ACC112 (cell line): ENCODE results near the gene KRT222.

Experiments
- H2AFZ ChIP-seq: fragments of 200-600 bp; sonication (generic); one replicate; pipeline ENCODE4 v1.6.0; 2017; ENCODE audit warnings: antibody characterized with exemption, low read length; ENCODE audit not compliant: unreplicated experiment
- H3K27ac ChIP-seq: fragments of 200-600 bp; sonication (generic); 2 replicates; pipeline ENCODE4 v1.5.1; 2014; ENCODE audit warnings: low read depth, mild to moderate bottlenecking, antibody characterized with exemption, low read length, moderate library complexity
- H3K27me3 ChIP-seq: fragments of 200-600 bp; sonication (generic); 2 replicates; pipeline ENCODE4 v1.6.1; 2014; ENCODE audit warnings: mild to moderate bottlenecking, antibody characterized with exemption, low read length, moderate library complexity, mixed read lengths; ENCODE audit not compliant: insufficient read depth
- H3K36me3 ChIP-seq: fragments of 200-600 bp; sonication (generic); 2 replicates; pipeline ENCODE4 v1.6.1; 2016; ENCODE audit warnings: mild to moderate bottlenecking, antibody characterized with exemption, low read length, moderate library complexity, mixed read lengths; ENCODE audit not compliant: insufficient read depth
- H3K4me1 ChIP-seq: fragments of 200-600 bp; sonication (generic); one replicate; pipeline ENCODE4 v1.6.1; 2016; ENCODE audit warnings: low read length, mixed read lengths; ENCODE audit not compliant: insufficient read depth, unreplicated experiment, control insufficient read depth
- H3K4me3 ChIP-seq: fragments of 200-600 bp; sonication (generic); 2 replicates; pipeline ENCODE4 v1.5.1; 2014; ENCODE audit warnings: mild to moderate bottlenecking, low read depth, low read length
- H3K79me2 ChIP-seq: fragments of 200-600 bp; sonication (generic); one replicate; pipeline ENCODE4 v1.6.0; 2016; ENCODE audit warnings: low read length; ENCODE audit not compliant: control insufficient read depth, unreplicated experiment, insufficient read depth

Gene KRT222

DNA sequence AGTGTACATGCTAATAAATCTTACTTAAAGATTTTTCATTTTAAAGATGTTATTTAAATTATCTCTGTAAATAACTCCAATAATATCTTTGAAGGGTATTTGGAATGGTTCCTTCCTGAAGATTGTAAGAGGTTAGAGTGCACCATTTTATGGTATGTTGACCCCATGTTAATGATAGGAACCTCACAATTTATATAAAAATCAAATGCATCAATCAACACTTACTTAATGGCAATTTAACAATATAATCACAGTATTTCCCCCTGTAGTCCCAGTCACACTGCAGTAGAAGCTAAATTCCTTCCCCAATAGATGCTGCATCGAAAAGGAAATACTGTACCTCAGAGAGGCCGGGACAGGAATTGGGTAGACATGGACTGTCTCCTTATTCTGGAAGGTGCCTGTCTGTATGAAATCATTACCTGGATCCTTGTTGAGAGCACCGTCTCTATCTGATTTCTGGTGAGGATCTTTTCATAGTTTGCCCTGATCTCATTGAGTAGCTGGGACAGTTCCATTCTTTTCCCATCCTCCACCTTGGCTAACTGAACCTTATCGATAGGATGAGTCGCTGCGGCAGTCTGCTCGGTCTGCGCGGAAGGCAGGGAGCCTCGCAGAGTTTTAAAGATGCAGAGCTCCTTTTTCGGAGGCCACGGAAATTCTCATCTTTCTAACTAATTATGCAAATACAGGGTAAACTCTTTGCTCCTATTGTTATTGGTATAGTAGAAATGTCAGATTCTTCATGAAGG lies at the start of gene KRT222:
Gene KRT222, minus strand, starts transcription at position 596 of the 752 bp plus-strand sequence. Its CDS starts 78 bp downstream, at position 518.
- Histone ChIP-seq H3K4me1 (no peaks in the 10 kb centered on the region), H3K36me3 (no peaks in the 10 kb centered on the region), H3K4me3 (peak within 1 kb of the TSS; percentile 73), H3K27ac (no peak within 1 kb of the TSS), H2AFZ (peak within 1 kb of the TSS; percentile 88), H3K27me3 (no peaks in the 10 kb centered on the region), H3K79me2 (no peaks in the 10 kb centered on the region)

DNA sequence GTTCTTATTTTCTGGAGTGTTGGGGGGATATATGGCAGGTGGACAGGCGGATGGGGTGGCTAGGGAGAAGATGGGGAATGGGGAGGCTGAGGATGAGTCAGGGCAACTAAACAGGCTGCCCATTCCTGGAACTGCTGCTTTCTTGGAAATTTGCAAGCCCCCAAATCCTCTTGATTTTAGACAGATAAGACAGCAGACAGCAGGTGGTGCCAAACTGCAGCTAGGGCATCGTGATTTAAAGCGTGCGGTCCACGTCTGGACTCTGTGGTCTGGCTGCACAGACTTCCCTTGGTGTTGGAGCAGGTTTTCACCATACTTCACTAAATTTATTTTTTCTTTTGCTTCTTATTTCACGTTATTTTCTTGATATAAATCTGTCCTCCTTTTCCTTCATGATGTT lies 49.5 kb upstream of the KRT222 start:
- no peak overlapping the region for H3K4me3 ChIP-seq
- no peaks in the 10 kb centered on the region for H3K36me3 ChIP-seq
- no peaks in the 10 kb centered on the region for H3K79me2 ChIP-seq

DNA sequence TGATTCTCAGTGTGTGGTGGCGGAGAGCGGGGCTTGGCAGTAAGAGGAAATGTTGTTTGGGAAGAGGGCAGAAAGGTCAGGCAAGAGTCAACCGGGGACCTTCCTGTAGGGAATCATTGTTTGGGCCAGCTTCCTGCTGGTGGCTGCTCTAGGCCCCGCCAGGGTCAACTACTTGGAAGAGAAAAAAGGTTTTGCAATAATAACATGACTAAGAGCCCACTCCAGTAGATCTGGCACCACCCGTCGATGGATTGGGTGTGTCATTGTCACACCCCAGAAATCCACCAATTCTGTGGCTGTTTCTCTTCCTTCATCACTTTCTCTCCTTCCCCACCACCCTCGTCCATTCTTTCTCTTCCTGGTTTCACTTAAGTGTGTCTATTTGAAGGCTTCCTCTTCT lies 42.8 kb upstream of the KRT222 start:
- H3K4me1 ChIP-seq: no peaks in the 10 kb centered on the region
- H3K4me3 ChIP-seq: no peak overlapping the region
- H3K27ac ChIP-seq: no peak overlapping the region
- H2AFZ ChIP-seq: no peak overlapping the region
- no peaks in the 10 kb centered on the region for H3K36me3 ChIP-seq
- H3K79me2 ChIP-seq: no peaks in the 10 kb centered on the region
- H3K27me3 ChIP-seq: no peaks in the 10 kb centered on the region

More for the DNA sequence above, 49.5 kb upstream of the KRT222 start:
- no peak overlapping the region for H2AFZ ChIP-seq
- no peaks in the 10 kb centered on the region for H3K4me1 ChIP-seq
- no peak overlapping the region for H3K27ac ChIP-seq
- H3K27me3 ChIP-seq: peaks cover 15% of the 10 kb centered on the region; the same call in 1 of the 2 replicates

DNA sequence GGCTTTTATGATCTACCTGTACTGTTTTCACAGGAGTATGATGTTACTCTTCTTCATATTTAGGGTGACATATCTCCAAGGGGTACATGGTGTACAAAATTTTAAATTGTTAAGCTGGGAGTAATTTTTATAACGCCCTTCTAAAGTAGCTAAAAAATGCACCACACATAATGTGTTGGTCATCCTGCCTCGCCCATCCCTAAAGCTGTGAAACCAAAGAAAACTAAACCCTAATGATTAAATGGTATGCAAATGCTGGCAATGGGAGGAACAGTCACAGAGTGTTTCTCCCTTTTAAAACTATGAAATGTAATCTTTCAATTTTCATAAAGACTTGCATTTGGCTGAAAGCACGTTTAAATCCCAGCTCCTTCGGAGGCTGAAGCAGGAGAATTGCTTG lies 40.6 kb upstream of the KRT222 start:
- Histone ChIP-seq H3K4me3 (no peak overlapping the region), H3K27ac (no peak overlapping the region), H3K79me2 (no peaks in the 10 kb centered on the region), H3K27me3 (no peaks in the 10 kb centered on the region), H3K36me3 (no peaks in the 10 kb centered on the region), H2AFZ (no peak overlapping the region), H3K4me1 (no peaks in the 10 kb centered on the region)

DNA sequence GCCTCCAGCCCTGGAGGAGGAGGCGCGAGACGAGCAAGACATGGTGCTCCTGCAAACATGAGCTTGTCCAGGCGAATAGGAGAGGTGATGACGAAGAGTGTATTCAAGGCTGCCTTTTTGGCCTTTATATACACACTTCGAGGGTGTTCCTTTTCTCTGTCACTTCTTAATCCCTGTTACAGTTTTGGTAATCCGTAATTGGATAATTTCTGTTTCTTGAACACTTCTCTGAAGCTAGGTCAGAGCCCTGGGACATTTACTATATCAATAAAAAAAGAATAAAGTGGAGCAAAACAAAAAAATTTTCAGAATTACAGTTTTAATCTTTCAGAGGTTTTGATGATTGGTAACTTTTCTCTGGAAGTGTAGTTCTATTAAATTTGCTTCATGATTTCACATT lies 38.7 kb upstream of the KRT222 start, which contains the start of gene KRT24:
Gene KRT24, minus strand, starts transcription at position 101 of the 400 bp plus-strand sequence. Its CDS starts 59 bp downstream, at position 42.
- no peaks in the 10 kb centered on the region for H3K36me3 ChIP-seq
- no peaks in the 10 kb centered on the region for H3K79me2 ChIP-seq
- no peak within 1 kb of the TSS for H2AFZ ChIP-seq
- H3K27ac ChIP-seq: no peak within 1 kb of the TSS
- H3K27me3 ChIP-seq: no peaks in the 10 kb centered on the region
- no peak within 1 kb of the TSS for H3K4me3 ChIP-seq
- H3K4me1 ChIP-seq: peaks cover 4% of the 10 kb centered on the region

DNA sequence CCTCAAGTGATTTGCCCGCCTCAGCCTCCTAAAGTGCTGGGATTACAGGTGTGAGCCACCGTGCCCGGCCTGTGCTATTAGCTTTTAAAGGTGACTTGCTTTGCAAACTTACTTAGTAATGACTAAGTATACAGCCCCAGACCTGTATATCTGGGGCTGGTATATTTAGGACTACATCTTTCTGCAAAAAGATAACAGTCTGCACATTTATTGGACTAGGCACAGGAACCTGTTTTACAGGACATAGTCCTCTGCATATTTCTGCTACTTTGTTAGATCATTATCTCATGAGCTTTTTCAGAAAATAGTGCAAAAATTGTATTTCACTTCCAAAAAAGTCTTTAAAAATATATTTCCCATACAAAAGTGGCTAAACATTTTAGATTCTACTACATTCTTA lies 37.3 kb upstream of the KRT222 start:
- Histone ChIP-seq H3K27me3 (peaks cover 10% of the 10 kb centered on the region; the same call in 1 of the 2 replicates), H3K36me3 (no peaks in the 10 kb centered on the region), H2AFZ (no peak overlapping the region), H3K4me1 (peaks cover 4% of the 10 kb centered on the region), H3K79me2 (no peaks in the 10 kb centered on the region), H3K4me3 (no peak overlapping the region), H3K27ac (no peak overlapping the region)

DNA sequence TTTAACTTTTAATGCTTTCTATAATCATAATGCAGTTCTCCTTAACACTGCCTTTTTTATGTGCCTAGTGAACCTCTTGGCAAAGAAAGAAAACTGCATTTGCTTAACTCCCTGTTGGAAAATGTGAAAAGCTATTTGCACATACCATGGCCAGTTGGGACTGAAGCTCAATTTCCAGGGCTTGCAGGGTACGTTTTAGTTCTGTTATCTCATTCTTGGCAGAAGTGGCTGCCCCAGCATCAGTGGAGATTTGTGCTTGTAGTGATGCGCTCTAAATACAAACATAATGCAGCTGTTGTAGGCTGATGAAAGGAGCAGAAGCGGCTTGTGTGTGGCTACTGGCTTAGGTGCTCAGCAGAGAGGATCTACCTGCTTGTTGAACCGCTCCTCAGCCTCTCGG lies 34.9 kb upstream of the KRT222 start:
- H3K79me2 ChIP-seq: no peaks in the 10 kb centered on the region
- H3K4me3 ChIP-seq: peak overlapping the region; percentile 11; the same call in 1 of the 2 replicates
- H2AFZ ChIP-seq: peak overlapping the region; percentile 30
- peaks cover 28% of the 10 kb centered on the region; the same call in 1 of the 2 replicates for H3K27me3 ChIP-seq
- H3K4me1 ChIP-seq: peaks cover 4% of the 10 kb centered on the region
- no peak overlapping the region for H3K27ac ChIP-seq
- no peaks in the 10 kb centered on the region for H3K36me3 ChIP-seq

DNA sequence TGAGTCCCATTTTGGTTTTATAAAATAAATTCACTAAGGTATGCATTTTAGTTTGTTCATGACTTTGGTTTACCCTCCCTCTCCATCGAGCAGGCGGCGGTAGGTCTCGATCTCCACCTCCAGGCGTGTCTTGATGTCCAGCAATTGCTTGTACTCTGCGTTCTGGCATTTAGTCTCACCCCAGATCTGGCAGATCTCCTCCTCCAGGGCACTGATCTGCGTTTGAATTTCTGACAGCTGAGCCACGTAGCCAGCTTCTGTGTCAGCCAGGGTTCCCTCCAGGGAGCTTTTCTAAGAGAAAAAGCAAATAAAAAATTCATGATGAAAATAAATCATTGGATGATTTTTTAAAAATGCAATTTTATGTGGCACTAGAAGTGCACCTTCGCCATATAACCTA lies 34.4 kb upstream of the KRT222 start:
- Histone ChIP-seq H3K4me1 (peaks cover 4% of the 10 kb centered on the region), H2AFZ (no peak overlapping the region), H3K79me2 (no peaks in the 10 kb centered on the region), H3K36me3 (no peaks in the 10 kb centered on the region), H3K27ac (no peak overlapping the region), H3K4me3 (0 out of 2 replicates have a peak overlapping the region, but pooled peaks have one; percentile 11), H3K27me3 (peaks cover 30% of the 10 kb centered on the region)

DNA sequence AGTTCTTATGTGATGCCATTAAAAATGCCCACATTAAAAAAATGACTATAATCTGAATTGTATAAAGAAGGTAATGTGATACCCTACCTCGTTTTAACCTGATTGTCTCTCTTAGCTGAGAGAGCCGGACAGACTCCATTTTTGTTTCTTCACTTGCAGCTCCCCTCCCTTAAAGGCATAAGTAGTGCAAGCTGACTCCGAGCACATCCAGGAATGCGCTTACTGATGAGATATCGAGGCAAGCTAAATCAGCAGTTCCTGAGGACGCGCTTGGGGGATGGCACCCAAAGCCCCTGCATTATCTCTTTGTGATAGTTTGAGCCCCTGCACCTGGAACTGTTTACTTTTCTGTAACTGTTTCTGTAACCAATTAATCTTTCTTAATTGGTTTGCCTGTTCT lies 32.3 kb upstream of the KRT222 start:
- Histone ChIP-seq H3K27me3 (peaks cover 40% of the 10 kb centered on the region), H2AFZ (no peak overlapping the region)

DNA sequence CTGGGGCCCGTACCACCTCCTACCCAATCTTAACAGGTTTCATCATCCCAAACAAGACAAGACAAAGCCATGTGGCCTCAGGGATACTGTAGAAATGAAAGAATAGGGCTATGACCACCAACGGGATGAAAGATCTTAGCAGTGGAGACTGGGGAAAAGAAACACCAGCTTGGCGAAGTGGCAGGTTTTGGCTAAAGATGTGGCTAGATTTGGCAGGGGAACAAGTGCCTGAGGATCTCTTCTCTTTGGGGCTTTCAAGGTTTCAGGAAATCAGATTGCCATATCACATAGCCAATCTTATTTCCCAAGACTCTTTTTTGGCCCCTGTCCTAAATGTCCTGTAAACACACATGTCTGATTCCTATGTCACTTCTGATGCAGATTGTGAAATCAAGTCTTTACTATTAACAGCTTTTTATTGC lies 31.7 kb upstream of the KRT222 start:
- Histone ChIP-seq H3K79me2 (no peaks in the 10 kb centered on the region), H3K36me3 (no peaks in the 10 kb centered on the region), H3K4me3 (no peak overlapping the region), H2AFZ (no peak overlapping the region), H3K27ac (no peak overlapping the region), H3K27me3 (peaks cover 47% of the 10 kb centered on the region), H3K4me1 (peaks cover 4% of the 10 kb centered on the region)

More for the DNA sequence above, 32.3 kb upstream of the KRT222 start:
- H3K79me2 ChIP-seq: no peaks in the 10 kb centered on the region
- H3K27ac ChIP-seq: no peak overlapping the region
- H3K36me3 ChIP-seq: no peaks in the 10 kb centered on the region
- no peak overlapping the region for H3K4me3 ChIP-seq
- peaks cover 4% of the 10 kb centered on the region for H3K4me1 ChIP-seq

DNA sequence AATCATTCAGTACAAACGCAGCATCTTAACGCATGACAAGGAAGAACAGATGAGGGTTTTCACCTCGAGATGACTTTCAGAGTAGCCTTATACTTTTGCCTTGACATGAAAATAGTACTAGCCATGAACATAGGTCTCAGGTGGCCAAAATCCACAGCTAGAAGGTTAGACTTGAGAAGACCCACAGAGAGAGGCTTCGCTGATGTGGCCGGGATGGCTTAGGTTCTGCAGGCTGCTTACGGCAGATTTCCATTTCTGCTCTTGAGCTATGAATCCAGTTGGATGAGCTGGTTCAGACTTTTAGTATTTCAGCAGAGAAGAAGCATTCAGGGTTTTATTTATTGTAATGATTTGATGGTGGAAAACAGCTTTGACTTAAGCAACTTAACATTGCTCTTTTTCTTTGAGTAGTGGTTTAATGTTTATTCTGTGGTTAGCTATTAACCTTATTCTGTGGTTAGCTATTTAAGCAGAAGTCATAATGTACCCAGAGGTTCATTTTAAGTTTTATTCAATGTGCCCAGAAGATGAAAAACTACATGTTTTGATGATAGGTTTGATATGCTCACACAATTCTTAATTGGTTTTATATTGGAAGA lies 31.0 kb upstream of the KRT222 start:
- Histone ChIP-seq H3K4me1 (peaks cover 4% of the 10 kb centered on the region), H3K4me3 (no peak overlapping the region), H3K36me3 (no peaks in the 10 kb centered on the region), H2AFZ (no peak overlapping the region), H3K27me3 (peaks cover 48% of the 10 kb centered on the region), H3K79me2 (no peaks in the 10 kb centered on the region), H3K27ac (no peak overlapping the region)
